ENCODE data around the gene PSAT1. TPM values are rescaled to one million over a fixed set of nuclear protein-coding genes. Genes with fewer than 3 reads are reported as not detected.
"Not testable (repeated sequence)": the region's sequence is repeated elsewhere in the genome, so short reads cannot be mapped to it uniquely, and the experiment has no call there.

The PSAT1 gene
- total RNA-seq, 2 experiments from 2014 or later, result 145 to 190 TPM

DNA sequence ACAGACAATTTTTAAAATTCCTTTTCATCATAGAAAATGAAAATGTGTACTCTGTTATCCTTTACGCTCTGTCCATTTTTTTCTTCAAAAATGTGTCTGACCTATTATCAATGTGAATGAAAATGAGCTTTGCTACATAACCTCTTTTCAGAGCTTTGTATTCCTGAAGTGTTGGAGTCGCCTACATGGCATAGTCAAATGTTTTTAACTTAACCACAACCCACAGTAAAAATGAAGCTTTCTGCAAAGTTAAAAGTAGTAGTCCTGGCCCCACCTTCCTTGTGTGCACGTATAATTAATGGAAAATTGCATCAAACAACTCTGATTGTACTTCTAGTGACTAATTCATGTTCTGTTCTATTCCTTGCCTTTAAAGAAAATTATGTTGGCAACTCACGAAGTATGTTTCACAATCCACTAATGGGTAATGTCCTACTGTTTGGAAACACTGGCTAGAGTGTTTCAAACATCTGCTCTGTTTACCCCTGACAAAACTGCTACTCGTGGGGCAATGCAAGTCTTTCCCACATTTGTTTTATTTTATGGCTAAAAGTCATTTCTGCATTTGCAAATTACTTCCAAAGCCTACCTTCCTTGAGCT is 18.6 kb upstream of the PSAT1 start:
- DNase-seq, result no peak
- no peak for ATAC-seq
- Mint-ChIP-seq H3K4me1 (peaks cover 3% of the 10 kb centered on the region), H3K27me3 (no peaks in the 10 kb centered on the region), H3K36me3 (ENCODE audit: low read depth) (no peaks in the 10 kb centered on the region), H3K9me3 (ENCODE audit: low read depth) (no peaks in the 10 kb centered on the region), H3K4me3 (no peak overlapping the region), H3K27ac (no peak overlapping the region)
- intact Hi-C loops (cut with DNase I, micrococcal nuclease), result no loop called here
- CTCF ChIA-PET, result interaction anchor here (0.6 kb wide), 1 partner anchor 10 kb away, joined by 3 read pairs; no protein-coding TSS in a partner anchor
- POLR2A ChIA-PET, result no interaction called here

DNA sequence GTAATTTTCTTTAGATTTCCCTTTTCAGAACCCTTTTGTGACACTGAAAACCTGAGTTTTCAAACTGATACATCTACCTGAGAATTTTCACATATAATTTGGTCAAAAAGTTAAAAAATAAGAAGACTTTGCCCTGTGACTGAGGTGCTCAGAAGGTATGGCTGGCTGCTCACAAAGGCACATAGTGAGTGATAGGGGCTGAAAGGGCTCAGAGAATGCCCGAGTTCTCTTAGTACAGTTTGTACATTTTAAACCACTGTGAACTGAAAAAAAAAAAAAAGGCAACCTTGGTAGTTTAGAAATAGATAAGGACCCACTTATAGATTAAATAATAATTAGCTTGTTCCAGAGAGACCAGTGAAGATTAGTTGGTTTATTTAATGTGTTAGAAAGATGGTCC is 18.1 kb upstream of the PSAT1 start:
- Mint-ChIP-seq H3K9me3 (ENCODE audit: low read depth) (peaks cover under 1% of the 10 kb centered on the region), H3K27ac (no peak overlapping the region), H3K4me3 (no peak overlapping the region), H3K27me3 (no peaks in the 10 kb centered on the region), H3K4me1 (peaks cover 3% of the 10 kb centered on the region), H3K36me3 (ENCODE audit: low read depth) (no peaks in the 10 kb centered on the region)
- ChIA-PET CTCF (interaction anchor here (0.6 kb wide), 1 partner anchor 9 kb away, joined by 3 read pairs; no protein-coding TSS in a partner anchor), POLR2A (no interaction called here)
- DNase-seq, result no peak
- ATAC-seq, result no peak
- intact Hi-C loops (cut with DNase I, micrococcal nuclease), result no loop called here

DNA sequence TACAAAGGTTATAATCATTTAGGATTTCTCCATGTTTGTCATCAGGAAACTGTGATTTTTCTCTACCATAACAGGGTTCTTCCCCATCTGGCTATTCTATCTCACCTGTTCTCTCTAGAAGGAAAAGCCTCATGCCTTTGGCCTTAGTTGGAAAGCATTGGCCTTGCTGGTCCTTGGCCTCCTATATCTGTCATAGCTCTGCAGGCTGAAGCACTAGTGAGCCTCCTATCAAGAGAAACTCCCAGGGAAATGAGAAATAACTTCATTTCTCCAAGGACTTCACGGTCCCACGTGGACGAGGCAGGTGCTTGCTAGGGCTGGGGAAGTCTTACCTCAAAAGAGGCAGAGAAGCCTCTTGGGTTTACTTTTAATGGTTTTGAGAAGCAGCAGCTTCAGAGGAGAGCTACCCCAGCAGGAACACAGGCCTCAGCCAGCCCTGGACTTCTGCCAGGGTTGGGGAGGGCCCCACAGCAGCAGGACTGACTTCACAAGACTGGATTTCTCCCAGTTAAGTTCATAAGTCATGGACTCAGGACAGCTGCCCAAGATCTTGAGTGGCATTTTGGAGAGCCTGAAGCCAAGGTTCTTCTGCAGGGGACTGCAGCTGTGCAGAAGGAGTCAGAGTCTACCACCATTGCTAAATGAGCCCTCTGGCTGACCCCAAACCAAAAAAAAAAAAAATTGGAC is 15.8 kb upstream of the PSAT1 start:
- ATAC-seq (no peak), DNase-seq (no peak)
- ChIA-PET CTCF (interaction anchor here (0.6 to 1.4 kb wide), 2 partner anchors 8 to 484 kb away, joined by 3 to 6 read pairs; no protein-coding TSS in a partner anchor), POLR2A (no interaction called here)
- no peaks in the 10 kb centered on the region for H3K36me3 Mint-ChIP-seq (ENCODE audit: low read depth)
- H3K9me3 Mint-ChIP-seq (ENCODE audit: low read depth), result peaks cover 2% of the 10 kb centered on the region
- no peaks in the 10 kb centered on the region for H3K27me3 Mint-ChIP-seq
- H3K4me3 Mint-ChIP-seq, result no peak overlapping the region
- no peak overlapping the region for H3K27ac Mint-ChIP-seq
- intact Hi-C loops (cut with DNase I, micrococcal nuclease), result no loop called here
- H3K4me1 Mint-ChIP-seq, result peaks cover 3% of the 10 kb centered on the region

DNA sequence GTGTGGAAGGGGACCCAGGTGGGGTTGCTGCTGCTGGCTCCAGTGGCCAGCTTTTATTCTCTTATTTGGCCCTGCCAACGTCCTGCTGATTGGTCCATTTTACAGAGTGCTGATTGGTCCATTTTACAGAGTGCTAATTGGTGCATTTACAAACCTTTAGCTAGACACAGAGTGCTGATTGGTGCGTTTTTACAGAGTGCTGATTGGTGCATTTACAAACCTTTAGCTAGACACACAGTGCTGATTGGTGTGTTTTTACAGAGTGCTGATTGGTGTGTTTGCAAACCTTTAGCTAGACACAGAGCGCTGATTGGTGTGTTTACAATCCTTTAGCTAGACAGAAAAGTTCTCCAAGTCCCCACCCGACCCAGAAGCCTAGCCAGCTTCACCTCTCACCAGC is 12.7 kb upstream of the PSAT1 start:
- H3K4me1 Mint-ChIP-seq; H3K4me3 Mint-ChIP-seq; DNase-seq; H3K27ac Mint-ChIP-seq; H3K9me3 Mint-ChIP-seq (ENCODE audit: low read depth); ATAC-seq; H3K36me3 Mint-ChIP-seq (ENCODE audit: low read depth); intact Hi-C loops (cut with DNase I, micrococcal nuclease); POLR2A ChIA-PET; H3K27me3 Mint-ChIP-seq: not testable (repeated sequence)
- CTCF ChIA-PET, result interaction anchor here (1.3 kb wide), 1 partner anchor 13 kb away, joined by 5 read pairs; the partner anchor contains the start of gene PSAT1

DNA sequence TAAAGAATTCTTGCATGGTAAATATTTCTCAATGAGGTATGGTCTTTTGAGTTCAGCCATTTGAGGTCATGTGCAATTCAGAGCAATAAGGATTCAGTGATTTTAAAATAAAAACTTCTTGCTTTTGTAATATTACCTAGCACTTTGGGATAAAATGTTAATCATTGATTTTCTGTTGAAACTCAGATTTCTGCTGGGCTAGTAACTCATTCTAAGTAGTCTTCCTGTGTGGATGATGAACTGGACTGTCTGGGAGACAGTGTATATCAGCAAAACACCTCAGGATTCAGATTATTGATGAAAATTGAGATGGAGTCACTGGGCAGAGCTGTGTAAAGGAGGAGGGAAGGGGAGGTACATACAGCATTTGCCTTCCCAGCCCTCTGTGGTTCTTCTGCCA is 10.8 kb upstream of the PSAT1 start:
- no peaks in the 10 kb centered on the region for H3K4me1 Mint-ChIP-seq
- no peaks in the 10 kb centered on the region for H3K36me3 Mint-ChIP-seq (ENCODE audit: low read depth)
- ATAC-seq (no peak), DNase-seq (no peak)
- CTCF ChIA-PET, result interaction anchor here (1.2 kb wide), 1 partner anchor 8 kb away, joined by 3 read pairs; no protein-coding TSS in a partner anchor
- H3K9me3 Mint-ChIP-seq (ENCODE audit: low read depth), result peaks cover 2% of the 10 kb centered on the region
- H3K27me3 Mint-ChIP-seq, result no peaks in the 10 kb centered on the region
- H3K27ac Mint-ChIP-seq, result no peak overlapping the region
- POLR2A ChIA-PET, result no interaction called here
- intact Hi-C loops (cut with DNase I, micrococcal nuclease), result no loop called here
- no peak overlapping the region for H3K4me3 Mint-ChIP-seq

DNA sequence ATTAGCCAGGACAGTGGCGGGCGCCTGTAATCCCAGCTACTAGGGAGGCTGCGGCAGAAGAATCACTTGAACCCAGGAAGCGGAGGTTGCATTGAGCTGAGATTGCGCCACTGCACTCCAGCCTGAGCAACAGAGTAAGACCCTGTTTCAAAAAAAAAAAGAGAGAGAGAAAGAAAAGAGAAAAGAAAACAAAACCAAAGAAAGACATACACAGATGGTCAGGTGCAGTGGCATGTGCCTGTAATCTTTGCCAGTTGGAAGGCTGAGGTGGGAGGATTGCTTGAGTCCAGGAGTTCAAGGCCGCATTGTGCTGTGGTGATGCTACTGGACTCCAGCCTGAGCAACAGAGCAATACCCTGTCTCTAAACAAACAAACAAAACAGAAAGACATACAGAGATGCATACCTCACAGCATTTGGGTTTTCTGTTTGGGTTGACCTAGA is 10.0 kb upstream of the PSAT1 start:
- H3K4me1 Mint-ChIP-seq, result no peaks in the 10 kb centered on the region
- H3K9me3 Mint-ChIP-seq (ENCODE audit: low read depth), result peaks cover 2% of the 10 kb centered on the region
- ChIA-PET POLR2A (no interaction called here), CTCF (no interaction called here)
- no peaks in the 10 kb centered on the region for H3K27me3 Mint-ChIP-seq
- no peak for ATAC-seq
- intact Hi-C loops (cut with DNase I, micrococcal nuclease), result no loop called here
- DNase-seq, result no peak
- no peaks in the 10 kb centered on the region for H3K36me3 Mint-ChIP-seq (ENCODE audit: low read depth)
- no peak overlapping the region for H3K27ac Mint-ChIP-seq
- no peak overlapping the region for H3K4me3 Mint-ChIP-seq

DNA sequence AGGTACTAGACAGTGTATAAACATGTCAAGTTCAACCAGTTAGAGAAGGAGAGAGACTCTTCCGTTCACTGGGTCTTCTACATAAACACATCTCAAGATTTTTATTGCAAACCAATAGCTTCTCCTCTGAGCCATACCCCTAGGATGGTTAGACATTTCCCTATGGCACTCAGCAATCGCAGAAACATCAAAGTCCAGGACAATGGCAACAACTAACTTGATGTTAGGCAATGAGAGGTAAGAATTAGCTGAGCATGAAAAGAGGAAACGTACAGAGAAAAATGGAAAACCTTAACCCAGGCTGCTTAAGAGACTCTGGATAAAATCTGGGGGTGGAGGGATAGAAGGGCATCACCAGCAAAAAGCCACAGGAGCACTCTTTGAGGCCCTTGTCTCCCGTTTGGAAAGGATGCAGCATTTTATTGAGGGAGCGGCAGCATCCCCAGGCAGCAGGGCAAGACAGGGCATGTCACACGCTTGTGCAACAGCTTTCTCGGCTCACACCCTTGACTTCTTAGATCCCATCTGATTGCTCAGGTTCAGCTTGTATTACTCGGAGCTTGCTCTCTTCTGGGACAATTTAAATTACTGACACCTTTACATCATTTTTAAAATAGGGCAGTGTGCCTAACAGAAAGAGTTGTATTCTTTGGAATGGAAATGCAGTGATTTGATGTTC is 8.6 kb upstream of the PSAT1 start:
- Mint-ChIP-seq H3K36me3 (ENCODE audit: low read depth) (no peaks in the 10 kb centered on the region), H3K27me3 (no peaks in the 10 kb centered on the region), H3K4me3 (no peak overlapping the region), H3K27ac (no peak overlapping the region), H3K9me3 (ENCODE audit: low read depth) (peaks cover 2% of the 10 kb centered on the region), H3K4me1 (peaks cover 8% of the 10 kb centered on the region)
- DNase-seq, result no peak
- ChIA-PET CTCF (interaction anchor here (0.6 to 0.8 kb wide), 3 partner anchors 8 to 14 kb away, joined by 3 read pairs; partner anchors contain the start of gene PSAT1), POLR2A (no interaction called here)
- ATAC-seq, result no peak
- intact Hi-C loops (cut with DNase I, micrococcal nuclease), result no loop called here

DNA sequence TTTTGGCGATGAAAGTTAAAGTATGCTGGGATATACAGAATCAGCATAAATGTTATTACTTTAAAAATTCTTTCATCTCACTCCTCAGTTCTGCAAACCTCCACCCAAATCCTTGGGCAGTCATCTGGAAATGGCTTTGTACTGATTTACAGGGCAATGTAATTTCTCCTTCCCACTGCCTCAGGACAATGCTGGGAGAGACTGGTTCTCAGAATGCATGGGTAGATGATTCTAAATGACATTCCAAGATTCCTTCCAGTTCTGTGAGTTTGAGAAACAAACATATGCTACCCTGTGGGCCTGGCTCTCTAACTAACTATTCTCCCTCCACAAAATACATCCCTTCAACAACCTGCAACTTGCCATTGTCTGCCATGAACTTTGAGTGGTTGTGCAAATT is 7.5 kb upstream of the PSAT1 start:
- Mint-ChIP-seq H3K4me1 (peaks cover 10% of the 10 kb centered on the region), H3K27ac (no peak overlapping the region), H3K9me3 (ENCODE audit: low read depth) (no peaks in the 10 kb centered on the region), H3K4me3 (no peak overlapping the region), H3K27me3 (no peaks in the 10 kb centered on the region), H3K36me3 (ENCODE audit: low read depth) (no peaks in the 10 kb centered on the region)
- intact Hi-C loops (cut with DNase I, micrococcal nuclease), result no loop called here
- ChIA-PET POLR2A (no interaction called here), CTCF (interaction anchor here (0.9 kb wide), 1 partner anchor 31 kb away, joined by 3 read pairs; no protein-coding TSS in a partner anchor)
- ATAC-seq (no peak), DNase-seq (no peak)

DNA sequence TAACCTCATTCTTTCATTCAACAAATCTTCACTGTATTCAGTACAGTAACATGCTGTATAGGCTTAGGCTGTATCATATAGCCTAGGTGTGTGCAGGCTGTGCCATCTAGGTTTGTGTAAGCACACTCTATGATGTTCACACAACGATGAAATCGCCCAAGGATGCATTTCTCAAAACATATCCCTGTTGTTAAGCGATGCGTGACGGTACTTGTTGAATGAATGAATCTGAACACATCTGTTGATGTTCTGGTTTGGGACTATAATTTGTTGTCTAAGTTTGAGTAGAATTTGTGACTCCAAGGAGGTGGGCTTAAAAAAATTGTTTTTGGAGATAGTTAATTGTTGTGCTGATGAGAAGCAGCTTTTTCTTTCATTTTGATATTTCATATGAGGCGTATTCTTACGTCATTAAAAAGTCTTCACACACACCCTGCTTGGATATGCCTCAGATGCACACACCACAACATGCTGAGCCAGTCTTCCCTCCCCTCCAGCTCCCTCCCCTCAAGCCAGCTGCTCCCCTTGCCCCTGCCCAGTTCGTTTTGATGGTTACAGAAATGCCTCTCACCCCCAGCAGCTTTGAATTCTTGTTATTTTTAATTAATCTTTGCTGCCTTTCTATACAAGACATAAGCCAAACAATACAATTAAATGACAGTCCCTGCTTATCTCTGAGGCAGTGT is 5.5 kb upstream of the PSAT1 start:
- H3K27me3 Mint-ChIP-seq, result no peaks in the 10 kb centered on the region
- peaks cover 19% of the 10 kb centered on the region for H3K4me1 Mint-ChIP-seq
- CTCF ChIA-PET, result no interaction called here
- H3K36me3 Mint-ChIP-seq (ENCODE audit: low read depth), result no peaks in the 10 kb centered on the region
- no peak overlapping the region for H3K27ac Mint-ChIP-seq
- DNase-seq, result no peak
- no peaks in the 10 kb centered on the region for H3K9me3 Mint-ChIP-seq (ENCODE audit: low read depth)
- POLR2A ChIA-PET, result no interaction called here
- no peak for ATAC-seq
- no peak overlapping the region for H3K4me3 Mint-ChIP-seq
- intact Hi-C loops (cut with DNase I, micrococcal nuclease), result loop anchor here in 1 of 2 experiments (10.0 kb wide), 1 partner anchor 817 kb away; no protein-coding TSS in a partner anchor

DNA sequence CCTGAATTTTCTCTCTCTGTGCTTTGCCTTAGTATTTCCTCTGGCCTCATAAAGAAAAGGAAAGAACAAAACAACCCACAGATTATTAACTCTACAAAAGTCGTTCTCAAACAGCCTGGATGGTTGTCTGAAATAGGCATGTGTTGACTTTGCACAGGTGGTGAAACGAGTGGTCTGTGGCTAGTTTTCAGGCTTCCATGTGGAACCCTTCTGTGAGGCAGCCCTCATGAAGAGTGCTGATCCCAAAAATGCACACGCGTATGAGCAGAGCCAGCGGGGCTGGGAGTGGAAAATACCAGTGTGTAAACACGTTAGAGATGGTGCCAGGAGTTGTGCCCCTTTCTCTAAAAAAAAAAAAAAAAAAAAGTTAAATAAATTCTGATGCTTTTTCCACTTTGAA is 4.9 kb upstream of the PSAT1 start:
- Mint-ChIP-seq H3K27ac (no peak overlapping the region), H3K4me3 (no peak overlapping the region), H3K9me3 (ENCODE audit: low read depth) (no peaks in the 10 kb centered on the region), H3K4me1 (peaks cover 22% of the 10 kb centered on the region), H3K36me3 (ENCODE audit: low read depth) (no peaks in the 10 kb centered on the region), H3K27me3 (no peaks in the 10 kb centered on the region)
- intact Hi-C loops (cut with DNase I, micrococcal nuclease), result loop anchor here in 1 of 2 experiments (10.0 kb wide), 1 partner anchor 817 kb away; no protein-coding TSS in a partner anchor
- ChIA-PET POLR2A (no interaction called here), CTCF (interaction anchor here (1.3 kb wide), 1 partner anchor 29 kb away, joined by 5 read pairs; no protein-coding TSS in a partner anchor)
- DNase-seq (no peak), ATAC-seq (no peak)

All from activated CD4-positive, alpha-beta T cell treated with anti-CD3 and anti-CD28 coated beads for 36 hours (primary cell).